SIG-M5 treated with dmso at 0.1 percent for 504 hours (cell line): ENCODE data around the gene MTCH1.
A peak's percentile ranks its signal among the peaks of the same experiment; 100 is the strongest.

Experiments used
- DNase-seq: peaks from one replicate; lab custom pipeline; 2025; ENCODE audit not compliant: unreplicated experiment; lab: John Stamatoyannopoulos, UW

Gene MTCH1

GRCh38 chr6:37018198-37019064 lies 32.4 kb upstream of the MTCH1 start:
- DNase-seq, result peak; percentile 88

- DNase-seq, result no peak
Observed at GRCh38 chr6:37017606-37018197, 31.7 kb upstream of the MTCH1 start.

DNA sequence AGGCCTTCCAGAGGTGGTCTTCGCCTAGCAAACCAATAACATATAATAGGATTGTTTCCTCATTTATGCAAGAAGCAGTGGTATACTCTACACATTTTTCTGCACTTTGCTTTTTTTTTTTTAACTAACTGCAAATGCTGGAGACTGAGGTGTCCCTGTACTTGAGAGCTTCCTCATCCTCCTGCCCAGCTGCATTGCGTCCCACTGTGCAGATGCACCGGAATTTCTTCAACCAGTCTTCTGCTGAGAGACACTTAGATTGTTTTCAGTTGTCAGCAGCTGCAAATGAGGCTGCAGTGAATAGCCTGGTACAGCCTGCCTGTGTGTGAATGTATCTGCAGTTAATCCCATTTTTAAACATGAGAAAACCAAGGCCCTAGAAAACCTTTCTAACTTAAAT lies 31.0 kb upstream of the MTCH1 start:
- DNase-seq, result no peak

DNA sequence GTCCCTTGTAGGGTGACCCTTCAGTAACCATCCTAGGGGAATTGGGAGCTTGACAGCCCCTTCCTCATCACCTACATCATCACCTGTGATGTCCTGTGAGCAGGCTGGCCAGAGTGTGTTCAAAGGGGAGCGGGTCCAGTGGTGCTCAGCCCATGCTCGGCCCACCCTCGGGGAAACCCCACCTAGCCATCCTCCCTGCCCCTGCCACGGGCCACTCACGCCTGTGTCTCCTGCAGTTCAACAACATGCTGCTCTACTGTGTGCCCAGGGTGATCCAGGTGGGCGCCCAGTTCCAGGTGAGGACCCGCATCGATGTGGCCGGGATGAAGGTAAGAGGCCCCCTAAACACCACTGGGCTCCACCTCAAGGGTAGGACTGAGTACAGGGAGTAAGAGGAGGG lies 29.5 kb upstream of the MTCH1 start:
- DNase-seq, result no peak

GRCh38 chr6:37014667-37015066 lies 28.7 kb upstream of the MTCH1 start:
- no peak for DNase-seq

DNA sequence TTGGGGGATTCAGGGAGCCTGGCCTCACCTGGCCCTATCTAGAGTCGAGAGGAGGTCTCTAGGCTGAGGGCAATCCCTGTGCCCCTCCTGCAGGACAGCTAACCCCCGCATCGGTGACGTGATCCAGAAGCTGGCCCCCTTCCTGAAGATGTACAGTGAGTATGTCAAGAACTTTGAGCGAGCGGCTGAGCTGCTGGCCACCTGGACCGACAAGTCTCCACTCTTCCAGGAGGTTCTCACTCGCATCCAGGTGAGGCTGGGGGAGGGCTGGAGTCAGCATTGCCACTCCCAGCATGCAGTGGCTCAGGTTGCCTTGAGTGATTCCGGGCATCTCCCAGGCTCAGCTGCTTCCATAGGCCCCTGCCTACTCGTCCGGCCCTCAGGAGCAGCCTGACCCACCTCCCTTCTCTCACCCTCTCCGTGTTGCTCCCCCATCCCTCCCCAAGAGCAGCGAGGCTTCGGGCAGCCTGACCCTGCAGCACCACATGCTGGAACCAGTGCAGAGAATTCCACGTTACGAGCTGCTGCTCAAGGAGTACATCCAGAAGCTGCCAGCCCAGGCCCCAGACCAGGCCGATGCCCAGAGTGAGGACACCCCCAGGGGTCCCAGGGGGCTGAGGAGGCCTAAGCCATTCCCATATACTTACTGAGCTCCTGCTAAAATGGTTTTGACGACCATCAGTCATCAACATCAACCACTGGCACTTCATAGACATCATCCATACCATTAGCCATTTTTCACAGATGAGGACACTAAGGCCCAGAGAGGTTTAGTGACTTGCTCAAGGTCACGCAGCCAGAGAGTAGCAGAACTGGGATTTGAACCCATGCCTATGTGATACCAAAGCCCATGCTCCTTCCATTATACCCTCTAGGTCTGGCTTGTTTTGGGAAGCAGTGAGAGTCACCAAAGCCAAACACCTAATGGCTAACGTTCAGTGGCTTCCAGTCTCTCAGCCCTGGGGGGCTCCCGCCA lies 27.8 kb upstream of the MTCH1 start:
- DNase-seq, result no peak

DNA sequence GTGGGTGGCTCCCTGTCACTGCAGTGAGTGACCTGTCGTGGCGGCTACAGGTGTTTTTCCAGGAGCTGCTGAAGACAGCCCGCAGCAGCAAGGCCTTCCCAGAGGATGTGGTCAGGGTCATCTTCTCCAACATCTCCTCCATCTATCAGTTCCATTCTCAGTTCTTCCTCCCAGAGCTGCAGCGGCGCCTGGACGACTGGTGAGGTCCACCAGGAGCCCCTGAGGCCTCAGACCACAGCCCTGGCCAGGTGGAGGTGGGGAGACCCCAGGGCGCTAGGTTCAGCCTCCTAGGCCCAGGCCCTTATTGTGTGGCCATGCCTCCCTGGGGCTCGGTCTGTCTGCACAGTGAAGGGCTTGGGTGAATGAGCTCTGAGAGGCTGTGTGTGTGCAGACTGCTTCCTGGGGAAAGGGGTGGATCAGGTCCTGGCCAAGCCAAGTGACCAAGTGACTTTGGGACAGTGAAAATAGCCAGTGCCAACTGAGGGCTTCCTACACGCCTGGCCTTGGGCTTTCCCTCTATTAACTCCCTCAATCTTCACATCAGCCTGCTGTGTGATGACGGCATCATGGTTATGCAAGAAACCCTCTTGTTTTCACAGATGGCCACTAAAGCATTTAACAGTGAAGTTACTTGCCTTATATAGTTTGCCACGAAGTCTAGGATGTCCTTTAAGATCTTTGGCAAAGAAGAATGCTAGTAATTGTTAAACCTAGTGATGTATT lies 25.8 kb upstream of the MTCH1 start:
- no peak for DNase-seq

DNA sequence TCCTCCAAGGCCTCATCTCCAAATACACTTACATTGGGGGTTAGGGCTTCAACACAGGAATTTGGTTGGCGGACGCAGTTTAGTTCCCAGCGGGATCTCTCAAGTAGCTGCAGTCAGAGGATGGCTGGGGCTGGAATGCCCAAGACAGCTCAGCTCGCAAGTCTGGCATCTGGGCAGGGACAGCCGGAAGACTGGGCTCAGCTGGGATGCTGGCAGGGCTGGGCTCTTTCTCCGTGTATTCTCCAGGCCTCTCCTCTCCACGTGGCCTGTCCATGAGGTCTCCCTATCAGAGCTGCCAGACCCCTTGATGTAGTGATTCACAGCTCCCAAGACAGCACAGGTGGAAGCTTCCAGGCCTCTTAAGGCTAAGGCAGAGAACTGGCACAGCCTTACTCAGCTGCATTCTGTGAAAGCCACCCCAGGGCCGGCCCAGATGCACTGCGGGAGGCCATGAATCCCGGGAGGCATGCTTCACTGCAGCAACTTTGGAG lies 24.5 kb upstream of the MTCH1 start:
- DNase-seq, result no peak

- no peak for DNase-seq
Observed at GRCh38 chr6:37008484-37009465, 22.8 kb upstream of the MTCH1 start.

GRCh38 chr6:37007340-37008043 lies 21.5 kb upstream of the MTCH1 start:
- DNase-seq, result peak; percentile 86

GRCh38 chr6:37006793-37007339 lies 20.9 kb upstream of the MTCH1 start:
- DNase-seq, result no peak

- DNase-seq, result no peak
Observed at GRCh38 chr6:37005827-37006567, 20.0 kb upstream of the MTCH1 start.

- DNase-seq, result peak; percentile 59
Observed at GRCh38 chr6:37005061-37005810, 19.2 kb upstream of the MTCH1 start, which contains the start of gene FGD2. Gene FGD2, plus strand, starts transcription at chr6:37005655. Its CDS starts 163 bp downstream, at chr6:37005818.

DNA sequence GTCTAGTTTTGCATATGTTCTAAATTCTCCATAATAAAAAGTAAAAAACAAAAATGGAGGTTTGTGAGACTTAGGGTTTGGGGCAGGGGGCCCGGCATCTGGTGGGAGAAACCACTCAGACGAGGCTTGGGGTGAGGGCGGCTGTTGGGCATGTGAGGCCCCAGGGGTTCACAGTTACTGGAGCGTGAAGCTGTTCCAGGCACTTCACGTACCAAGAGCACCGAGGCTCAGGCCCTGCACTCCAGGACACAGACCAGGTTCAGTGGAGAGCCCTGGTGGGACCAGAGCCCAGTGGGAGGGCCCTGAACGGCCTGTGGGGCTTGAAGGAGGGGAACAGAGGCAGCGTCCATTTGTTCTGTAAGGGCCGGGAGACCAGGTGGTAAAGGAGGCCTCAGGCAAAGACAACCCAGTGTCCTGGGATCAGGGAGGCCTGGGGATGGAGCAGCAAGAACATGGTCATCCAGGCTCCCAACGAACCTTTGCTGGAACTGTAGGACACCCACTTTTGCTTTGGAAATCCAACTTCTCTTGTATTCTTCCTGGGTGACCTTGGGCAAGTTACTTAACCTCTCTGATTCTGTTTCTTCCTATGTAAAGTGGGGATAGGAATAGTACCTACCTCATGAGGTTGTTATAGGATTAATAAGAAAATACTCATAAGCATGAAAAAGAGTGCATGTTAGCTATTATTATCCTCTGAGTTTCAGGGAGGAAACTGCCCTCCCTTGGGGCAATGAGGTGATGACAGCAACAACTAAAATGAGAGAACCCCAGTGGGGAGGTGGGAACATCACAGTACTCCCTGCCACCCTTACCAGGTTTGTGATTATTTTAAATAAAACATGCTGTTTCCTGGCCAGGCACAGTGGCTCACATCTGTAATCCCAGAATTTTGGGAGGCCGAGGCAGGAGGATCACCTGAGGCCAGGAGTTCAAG lies 18.3 kb upstream of the MTCH1 start:
- DNase-seq, result no peak

GRCh38 chr6:36999751-37000125 lies 13.7 kb upstream of the MTCH1 start:
- no peak for DNase-seq
